HepG2 (cell line): ENCODE data around the gene SYPL2. TPM values are rescaled to one million over a fixed set of nuclear protein-coding genes. Genes with fewer than 3 reads are reported as not detected.

Source experiments
- CAMTA2 ChIP-seq: sonication (generic); formaldehyde crosslinking; IDR thresholded peaks from 2 replicates; pipeline ENCODE4 v1.4.0; 2020; ENCODE audit warnings: mild to moderate bottlenecking, missing genetic modification reagents, borderline replicate concordance
- HNRNPK ChIP-seq: fragments of 200-400 bp; formaldehyde crosslinking; IDR thresholded peaks from 2 replicates; pipeline ENCODE4 v1.6.1; 2018; ENCODE audit warnings: low read length, low read depth, moderate library complexity, mild to moderate bottlenecking; ENCODE audit not compliant: poor library complexity, severe bottlenecking
- KMT2B ChIP-seq: IDR thresholded peaks from 2 replicates; pipeline ENCODE4 v1.6.1; 2016; ENCODE audit warnings: missing genetic modification reagents, missing compliant biosample characterization
- ONECUT2 ChIP-seq: sonication (generic); formaldehyde crosslinking; IDR thresholded peaks from 2 replicates; pipeline ENCODE4 v1.4.0; 2020; ENCODE audit warnings: missing genetic modification reagents
- SATB2 ChIP-seq: sonication (generic); formaldehyde crosslinking; IDR thresholded peaks from 2 replicates; pipeline ENCODE4 v1.5.0; 2020; ENCODE audit warnings: missing genetic modification reagents
- ZNF367 ChIP-seq: sonication (generic); formaldehyde crosslinking; IDR thresholded peaks from 2 replicates; pipeline ENCODE4 v1.4.0; 2020; ENCODE audit warnings: missing genetic modification reagents, borderline replicate concordance
- ZNF468 ChIP-seq: sonication (generic); formaldehyde crosslinking; IDR thresholded peaks from 2 replicates; pipeline ENCODE4 v1.8.0; 2022; ENCODE audit warnings: mild to moderate bottlenecking, moderate library complexity, missing genetic modification reagents
- ZNF484 ChIP-seq: sonication (generic); formaldehyde crosslinking; IDR thresholded peaks from 2 replicates; pipeline ENCODE4 v1.5.1; 2020; ENCODE audit warnings: mild to moderate bottlenecking, low read depth, missing genetic modification reagents, borderline replicate concordance
- ZNF501 ChIP-seq: sonication (generic); formaldehyde crosslinking; IDR thresholded peaks from 2 replicates; pipeline ENCODE4 v1.5.1; 2020; ENCODE audit warnings: mild to moderate bottlenecking, moderate library complexity, missing genetic modification reagents
- ZNF703 ChIP-seq: sonication (generic); formaldehyde crosslinking; IDR thresholded peaks from 2 replicates; pipeline ENCODE4 v1.5.1; 2020; ENCODE audit warnings: missing genetic modification reagents, mild to moderate bottlenecking, moderate library complexity, borderline replicate concordance
- polyA plus RNA-seq, 8 experiments: library from polyadenylated mRNA; depleted of rRNA in 3 of 8; stranded (reverse) in 7 of 8; unstranded in 1 of 8; fragments of >200 nt; fragmentation: Illumina TruSeq in 4 of 8; extraction: Trizol in 4 of 8; gene quantifications; 2 replicates each; pipeline versions ENCODE4 v1.2.1 to v1.2.3, GENCODE V29; 2011 to 2016; ENCODE audit warnings: low read depth in 4 of 8, missing spikeins in 1 of 8, mixed read lengths in 1 of 8; ENCODE audit not compliant: insufficient read depth in 1 of 8
- total RNA-seq, 5 experiments: library from RNA; depleted of rRNA; stranded (reverse); fragments of >200 nt; fragmentation: Illumina TruSeq; extraction: Trizol; gene quantifications; 2 replicates each; pipeline ENCODE4 v1.2.3, GENCODE V29; 2016; ENCODE audit warnings: low read depth in 1 of 5
- TF ChIP-seq, protein P1 (sequence below): sonication (generic); formaldehyde crosslinking; IDR thresholded peaks from 2 replicates; pipeline ENCODE4 v1.4.0; 2020; ENCODE audit warnings: missing genetic modification reagents
- TF ChIP-seq, protein P2 (sequence below): sonication (generic); formaldehyde crosslinking; IDR thresholded peaks from 2 replicates; pipeline ENCODE4 v1.4.0; 2020; ENCODE audit warnings: missing genetic modification reagents, borderline replicate concordance
- TF ChIP-seq, protein P3 (sequence below), 2 experiments: fragments of 450-650 bp in 1 of 2; sonication (generic) in 1 of 2; formaldehyde crosslinking in 1 of 2; IDR thresholded peaks; 2 replicates each; pipeline versions ENCODE4 v1.6.1 to v1.8.0; 2016 to 2022; ENCODE audit warnings: antibody characterized with exemption in 1 of 2, mild to moderate bottlenecking in 1 of 2, missing genetic modification reagents in 1 of 2

Gene SYPL2
- total and polyA plus RNA-seq, 2 of the 13 experiments (the other 11 are each of a cell fraction or from before 2014, with no cell fraction given): 0.17 to 0.24 TPM

DNA sequence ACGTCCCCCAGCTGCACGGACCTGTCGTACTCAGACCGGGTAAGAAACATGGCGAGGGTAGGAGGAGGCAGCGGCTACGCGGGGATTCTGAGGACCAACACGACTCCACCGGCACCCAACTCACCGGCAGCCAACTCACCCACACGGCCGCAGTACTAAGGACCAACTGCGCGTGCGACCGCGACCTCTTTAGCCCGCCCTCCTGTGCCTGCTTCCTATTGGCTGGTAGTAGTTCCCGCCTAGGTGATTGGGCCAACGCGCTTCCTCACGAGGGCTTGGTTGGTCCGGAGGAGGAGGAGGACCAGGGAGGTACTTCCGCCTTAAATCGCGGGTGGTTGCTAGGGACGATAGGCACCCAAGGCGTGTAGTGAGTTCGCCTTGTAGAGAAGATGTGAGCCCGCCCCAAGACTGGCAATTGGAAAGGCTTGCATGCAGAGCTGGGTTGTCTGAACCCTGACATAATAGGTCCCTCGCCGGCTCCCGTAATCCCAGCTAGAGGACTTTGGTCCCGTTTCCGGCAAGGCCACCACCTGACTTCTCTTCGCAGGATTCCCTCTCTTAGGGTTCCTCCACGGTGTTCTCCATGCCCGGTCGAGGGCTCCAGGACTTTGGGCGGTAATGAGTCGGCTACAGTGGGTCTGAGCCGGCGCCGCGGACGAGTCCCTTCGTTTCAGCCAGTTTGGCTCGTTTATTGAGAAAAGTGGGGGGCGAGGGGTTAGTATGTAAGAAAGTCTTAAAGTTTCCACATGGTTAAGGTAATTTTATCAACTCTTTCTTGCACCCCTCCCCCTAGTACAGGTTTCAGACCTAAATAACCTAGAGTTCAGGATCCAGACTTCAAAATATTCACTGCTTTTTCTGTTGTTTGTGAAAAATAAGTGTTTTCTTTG is 39.8 kb upstream of the SYPL2 start, which contains the start of gene PSMA5 (continued):
- TF ChIP-seq HNRNPK (no peak), ZNF484 (CRISPR knock-in tag) (no peak), ZNF703 (CRISPR knock-in tag) (no peak; the same call in 1 of the 2 replicates), CAMTA2 (CRISPR knock-in tag) (peak; percentile 74; the same call in 1 of the 2 replicates), ZNF367 (no peak), ONECUT2 (CRISPR knock-in tag) (no peak), KMT2B (peak; percentile 81), SATB2 (CRISPR knock-in tag) (0 out of 2 replicates have a peak, but pooled peaks have one; percentile 42), ZNF501 (CRISPR knock-in tag) (peak; percentile 83), ZNF468 (CRISPR knock-in tag) (no peak)
- TF ChIP-seq, protein P1, sequence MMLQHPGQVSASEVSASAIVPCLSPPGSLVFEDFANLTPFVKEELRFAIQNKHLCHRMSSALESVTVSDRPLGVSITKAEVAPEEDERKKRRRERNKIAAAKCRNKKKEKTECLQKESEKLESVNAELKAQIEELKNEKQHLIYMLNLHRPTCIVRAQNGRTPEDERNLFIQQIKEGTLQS: peak; percentile 37; the same call in 1 of the 2 replicates
- TF ChIP-seq, protein P2, sequence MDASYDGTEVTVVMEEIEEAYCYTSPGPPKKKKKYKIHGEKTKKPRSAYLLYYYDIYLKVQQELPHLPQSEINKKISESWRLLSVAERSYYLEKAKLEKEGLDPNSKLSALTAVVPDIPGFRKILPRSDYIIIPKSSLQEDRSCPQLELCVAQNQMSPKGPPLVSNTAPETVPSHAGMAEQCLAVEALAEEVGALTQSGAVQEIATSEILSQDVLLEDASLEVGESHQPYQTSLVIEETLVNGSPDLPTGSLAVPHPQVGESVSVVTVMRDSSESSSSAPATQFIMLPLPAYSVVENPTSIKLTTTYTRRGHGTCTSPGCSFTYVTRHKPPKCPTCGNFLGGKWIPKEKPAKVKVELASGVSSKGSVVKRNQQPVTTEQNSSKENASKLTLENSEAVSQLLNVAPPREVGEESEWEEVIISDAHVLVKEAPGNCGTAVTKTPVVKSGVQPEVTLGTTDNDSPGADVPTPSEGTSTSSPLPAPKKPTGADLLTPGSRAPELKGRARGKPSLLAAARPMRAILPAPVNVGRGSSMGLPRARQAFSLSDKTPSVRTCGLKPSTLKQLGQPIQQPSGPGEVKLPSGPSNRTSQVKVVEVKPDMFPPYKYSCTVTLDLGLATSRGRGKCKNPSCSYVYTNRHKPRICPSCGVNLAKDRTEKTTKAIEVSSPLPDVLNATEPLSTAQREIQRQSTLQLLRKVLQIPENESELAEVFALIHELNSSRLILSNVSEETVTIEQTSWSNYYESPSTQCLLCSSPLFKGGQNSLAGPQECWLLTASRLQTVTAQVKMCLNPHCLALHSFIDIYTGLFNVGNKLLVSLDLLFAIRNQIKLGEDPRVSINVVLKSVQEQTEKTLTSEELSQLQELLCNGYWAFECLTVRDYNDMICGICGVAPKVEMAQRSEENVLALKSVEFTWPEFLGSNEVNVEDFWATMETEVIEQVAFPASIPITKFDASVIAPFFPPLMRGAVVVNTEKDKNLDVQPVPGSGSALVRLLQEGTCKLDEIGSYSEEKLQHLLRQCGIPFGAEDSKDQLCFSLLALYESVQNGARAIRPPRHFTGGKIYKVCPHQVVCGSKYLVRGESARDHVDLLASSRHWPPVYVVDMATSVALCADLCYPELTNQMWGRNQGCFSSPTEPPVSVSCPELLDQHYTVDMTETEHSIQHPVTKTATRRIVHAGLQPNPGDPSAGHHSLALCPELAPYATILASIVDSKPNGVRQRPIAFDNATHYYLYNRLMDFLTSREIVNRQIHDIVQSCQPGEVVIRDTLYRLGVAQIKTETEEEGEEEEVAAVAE (CRISPR knock-in tag): 0 out of 2 replicates have a peak, but pooled peaks have one; percentile 39
- TF ChIP-seq, protein P3, sequence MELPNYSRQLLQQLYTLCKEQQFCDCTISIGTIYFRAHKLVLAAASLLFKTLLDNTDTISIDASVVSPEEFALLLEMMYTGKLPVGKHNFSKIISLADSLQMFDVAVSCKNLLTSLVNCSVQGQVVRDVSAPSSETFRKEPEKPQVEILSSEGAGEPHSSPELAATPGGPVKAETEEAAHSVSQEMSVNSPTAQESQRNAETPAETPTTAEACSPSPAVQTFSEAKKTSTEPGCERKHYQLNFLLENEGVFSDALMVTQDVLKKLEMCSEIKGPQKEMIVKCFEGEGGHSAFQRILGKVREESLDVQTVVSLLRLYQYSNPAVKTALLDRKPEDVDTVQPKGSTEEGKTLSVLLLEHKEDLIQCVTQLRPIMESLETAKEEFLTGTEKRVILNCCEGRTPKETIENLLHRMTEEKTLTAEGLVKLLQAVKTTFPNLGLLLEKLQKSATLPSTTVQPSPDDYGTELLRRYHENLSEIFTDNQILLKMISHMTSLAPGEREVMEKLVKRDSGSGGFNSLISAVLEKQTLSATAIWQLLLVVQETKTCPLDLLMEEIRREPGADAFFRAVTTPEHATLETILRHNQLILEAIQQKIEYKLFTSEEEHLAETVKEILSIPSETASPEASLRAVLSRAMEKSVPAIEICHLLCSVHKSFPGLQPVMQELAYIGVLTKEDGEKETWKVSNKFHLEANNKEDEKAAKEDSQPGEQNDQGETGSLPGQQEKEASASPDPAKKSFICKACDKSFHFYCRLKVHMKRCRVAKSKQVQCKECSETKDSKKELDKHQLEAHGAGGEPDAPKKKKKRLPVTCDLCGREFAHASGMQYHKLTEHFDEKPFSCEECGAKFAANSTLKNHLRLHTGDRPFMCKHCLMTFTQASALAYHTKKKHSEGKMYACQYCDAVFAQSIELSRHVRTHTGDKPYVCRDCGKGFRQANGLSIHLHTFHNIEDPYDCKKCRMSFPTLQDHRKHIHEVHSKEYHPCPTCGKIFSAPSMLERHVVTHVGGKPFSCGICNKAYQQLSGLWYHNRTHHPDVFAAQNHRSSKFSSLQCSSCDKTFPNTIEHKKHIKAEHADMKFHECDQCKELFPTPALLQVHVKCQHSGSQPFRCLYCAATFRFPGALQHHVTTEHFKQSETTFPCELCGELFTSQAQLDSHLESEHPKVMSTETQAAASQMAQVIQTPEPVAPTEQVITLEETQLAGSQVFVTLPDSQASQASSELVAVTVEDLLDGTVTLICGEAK (IDR thresholded peaks at IDR 0.05): no peak
- TF ChIP-seq, protein P3 (CRISPR knock-in tag; IDR thresholded peaks at IDR 0.05): peak; percentile 40; the same call in 1 of the 2 replicates
